PC-3 (cell line): Measurements from ENCODE around the gene DNAH10. TPM values are rescaled to one million over a fixed set of nuclear protein-coding genes. Genes with fewer than 3 reads are reported as not detected.

Experiments used
- ATAC-seq: fragments of 200-7000 bp; cut with Tn5 transposase; 2 replicates; pipeline ENCODE4 v1.9.1; 2020; ENCODE audit warnings: mild to moderate bottlenecking, moderate library complexity
- BruUV-seq: library from RNA; stranded (reverse); fragments of 400-500 nt; replicated peaks from 2 replicates; lab custom pipeline; 2021; lab: Mats Ljungman, UMichigan
- CTCF ChIA-PET: fragments of 300-600 bp; sonication (Branson Sonifier 250); formaldehyde crosslinking; loops from one replicate; lab custom pipeline; 2022; ENCODE audit warnings: antibody characterized with exemption; lab: Charles Lee
- POLR2A ChIA-PET: fragments of 300-600 bp; sonication (Branson Sonifier 250); formaldehyde crosslinking; loops from one replicate; lab custom pipeline; 2022; ENCODE audit warnings: antibody characterized with exemption; ENCODE audit not compliant: unreplicated experiment; lab: Charles Lee
- DNase-seq: peaks from one replicate; pipeline ENCODE4 v3.0.0-alpha.2; 2015
- H2AFZ ChIP-seq: fragments of 300-600 bp; sonication (generic); 2 replicates; pipeline ENCODE4 v1.6.0; 2016; ENCODE audit warnings: antibody characterized with exemption, low read length
- H3F3A ChIP-seq: fragments of 300-600 bp; sonication (generic); one replicate; pipeline ENCODE4 v1.6.0; 2017; ENCODE audit warnings: antibody characterized with exemption, low read length, control low read depth, mild to moderate bottlenecking; ENCODE audit not compliant: unreplicated experiment
- H3K27ac ChIP-seq: fragments of 300-600 bp; sonication (generic); 2 replicates; pipeline ENCODE4 v1.5.1; 2016; ENCODE audit warnings: mild to moderate bottlenecking, low read length
- H3K27me3 ChIP-seq: fragments of 300-600 bp; sonication (generic); 2 replicates; pipeline ENCODE4 v1.6.1; 2016; ENCODE audit warnings: low read length, mixed read lengths
- H3K36me3 ChIP-seq: fragments of 300-600 bp; sonication (generic); 2 replicates; pipeline ENCODE4 v1.6.1; 2016; ENCODE audit warnings: low read depth, mixed run types, low read length, mixed read lengths
- H3K4me1 ChIP-seq: fragments of 300-600 bp; sonication (generic); 2 replicates; pipeline ENCODE4 v1.5.1; 2016; ENCODE audit warnings: low read length; ENCODE audit not compliant: insufficient read depth
- H3K4me2 ChIP-seq: fragments of 300-600 bp; sonication (generic); 2 replicates; pipeline ENCODE4 v1.6.0; 2016; ENCODE audit warnings: low read length
- H3K4me3 ChIP-seq: fragments of 300-600 bp; sonication (generic); 2 replicates; pipeline ENCODE4 v1.5.1; 2016; ENCODE audit warnings: mild to moderate bottlenecking, low read length, mixed read lengths
- H3K79me2 ChIP-seq: fragments of 300-600 bp; sonication (generic); 2 replicates; pipeline ENCODE4 v1.6.1; 2017; ENCODE audit warnings: low read length, mixed read lengths
- H3K9ac ChIP-seq: fragments of 300-600 bp; sonication (generic); 2 replicates; pipeline ENCODE4 v1.6.0; 2016; ENCODE audit warnings: mild to moderate bottlenecking, low read length
- H3K9me2 ChIP-seq: fragments of 300-600 bp; sonication (generic); replicated peaks from 2 replicates; pipeline ENCODE4 v1.6.1; 2016; ENCODE audit warnings: mixed run types, low read length, mixed read lengths
- H3K9me3 ChIP-seq: fragments of 300-600 bp; sonication (generic); 2 replicates; pipeline ENCODE4 v1.6.1; 2016; ENCODE audit warnings: low read length, mixed read lengths
- H4K20me1 ChIP-seq: fragments of 300-600 bp; sonication (generic); 2 replicates; pipeline ENCODE4 v1.6.1; 2016; ENCODE audit warnings: low read length, mixed read lengths
- EZH2 ChIP-seq: fragments of 300-600 bp; sonication (generic); IDR thresholded peaks from one replicate; pipeline ENCODE4 v1.6.1; 2017; ENCODE audit warnings: antibody characterized with exemption, mild to moderate bottlenecking, low read length; ENCODE audit not compliant: unreplicated experiment
- EZH2phosphoT487 ChIP-seq: fragments of 300-600 bp; sonication (generic); IDR thresholded peaks from 2 replicates; pipeline ENCODE4 v1.6.1; 2018; ENCODE audit warnings: mild to moderate bottlenecking, antibody characterized with exemption, low read length, borderline replicate concordance
- intact Hi-C: fragments of 100-400 bp; cut with micrococcal nuclease; formaldehyde crosslinking; loops from 2 replicates; pipeline ENCODE4 v1.9.0; 2023
- total RNA-seq: library from RNA; depleted of rRNA; stranded (reverse); fragments of >200 nt; gene quantifications from 2 replicates; pipeline ENCODE4 v1.2.3, GENCODE V29; 2014
- TF ChIP-seq, protein P1 (sequence below): fragments of 300-600 bp; sonication (generic); conservative IDR thresholded peaks from 2 replicates; pipeline ENCODE4 v1.5.1; 2017; ENCODE audit warnings: antibody characterized with exemption, low read depth, mild to moderate bottlenecking, low read length

DNAH10 gene
- total RNA-seq, 1 experiment from 2014 or later: 0.15 TPM

GRCh38 chr12:123906711-123907420 lies 144.8 kb downstream of the DNAH10 start:
- DNase-seq (no peak), ATAC-seq (no peak)
- Histone ChIP-seq H2AFZ (no peak overlapping the region), H3K9ac (no peak overlapping the region), H3K27me3 (no peaks in the 10 kb centered on the region), H3K36me3 (no peaks in the 10 kb centered on the region), H3K9me2 (no peaks in the 10 kb centered on the region), H3K27ac (no peak overlapping the region), H3K79me2 (no peaks in the 10 kb centered on the region), H3K4me1 (peaks cover 4% of the 10 kb centered on the region), H4K20me1 (no peaks in the 10 kb centered on the region), H3K4me3 (no peak overlapping the region), H3K9me3 (no peaks in the 10 kb centered on the region), H3F3A (no peaks in the 10 kb centered on the region), H3K4me2 (no peak overlapping the region)
- CTCF ChIA-PET: interaction anchor here (0.6 kb wide), 1 partner anchor 79 kb away, joined by 3 read pairs; no protein-coding TSS in a partner anchor
- TF ChIP-seq EZH2 (no peak), EZH2phosphoT487 (no peak)
- TF ChIP-seq, protein P1, sequence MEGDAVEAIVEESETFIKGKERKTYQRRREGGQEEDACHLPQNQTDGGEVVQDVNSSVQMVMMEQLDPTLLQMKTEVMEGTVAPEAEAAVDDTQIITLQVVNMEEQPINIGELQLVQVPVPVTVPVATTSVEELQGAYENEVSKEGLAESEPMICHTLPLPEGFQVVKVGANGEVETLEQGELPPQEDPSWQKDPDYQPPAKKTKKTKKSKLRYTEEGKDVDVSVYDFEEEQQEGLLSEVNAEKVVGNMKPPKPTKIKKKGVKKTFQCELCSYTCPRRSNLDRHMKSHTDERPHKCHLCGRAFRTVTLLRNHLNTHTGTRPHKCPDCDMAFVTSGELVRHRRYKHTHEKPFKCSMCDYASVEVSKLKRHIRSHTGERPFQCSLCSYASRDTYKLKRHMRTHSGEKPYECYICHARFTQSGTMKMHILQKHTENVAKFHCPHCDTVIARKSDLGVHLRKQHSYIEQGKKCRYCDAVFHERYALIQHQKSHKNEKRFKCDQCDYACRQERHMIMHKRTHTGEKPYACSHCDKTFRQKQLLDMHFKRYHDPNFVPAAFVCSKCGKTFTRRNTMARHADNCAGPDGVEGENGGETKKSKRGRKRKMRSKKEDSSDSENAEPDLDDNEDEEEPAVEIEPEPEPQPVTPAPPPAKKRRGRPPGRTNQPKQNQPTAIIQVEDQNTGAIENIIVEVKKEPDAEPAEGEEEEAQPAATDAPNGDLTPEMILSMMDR: no peak
- intact Hi-C loops: loop anchor here (5.0 kb wide), 2 partner anchors 105 to 125 kb away; no protein-coding TSS in a partner anchor
- no TSS peak for BruUV-seq
- POLR2A ChIA-PET: no interaction called here

DNA sequence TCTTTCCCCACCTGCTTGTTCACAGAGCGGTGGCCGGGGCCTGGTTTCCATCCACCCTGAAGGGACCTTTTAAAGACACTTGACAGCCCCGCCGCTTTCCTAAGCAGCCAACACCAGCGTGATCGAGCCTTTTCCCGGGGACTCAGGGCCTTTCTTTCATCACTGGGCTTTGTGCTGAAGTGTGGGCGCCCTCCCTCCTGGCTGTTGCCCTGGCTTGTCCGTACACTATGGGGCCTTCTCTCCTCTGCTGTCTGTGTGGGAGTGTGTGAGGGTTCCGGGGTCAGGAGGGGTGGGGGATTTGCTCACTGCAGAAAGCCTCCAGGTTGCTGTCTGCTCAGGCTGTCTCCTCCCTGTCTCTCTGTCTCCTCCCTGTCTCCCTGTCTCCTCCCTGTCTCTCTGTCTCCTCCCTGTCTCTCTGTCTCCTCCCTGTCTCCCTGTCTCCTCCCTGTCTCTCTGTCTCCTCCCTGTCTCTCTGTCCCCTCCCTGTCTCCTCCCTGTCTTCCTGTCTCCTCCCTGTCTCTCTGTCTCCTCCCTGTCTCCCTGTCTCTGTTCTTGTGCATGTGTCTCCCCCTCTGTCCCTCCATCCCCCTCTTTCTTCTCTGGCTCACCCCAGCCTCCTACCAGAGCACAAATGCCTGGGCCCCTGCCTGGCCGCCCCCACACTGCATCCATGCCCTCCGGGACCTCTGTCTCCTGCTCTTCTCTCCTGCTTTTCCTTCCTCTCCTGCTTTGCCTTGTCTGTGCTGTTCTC lies 145.8 kb downstream of the DNAH10 start:
- no peak overlapping the region for H3K4me3 ChIP-seq
- no peak overlapping the region for H3K4me2 ChIP-seq
- ATAC-seq: no peak

More for the DNA sequence above, 145.8 kb downstream of the DNAH10 start:
- Histone ChIP-seq H3K9me3 (no peaks in the 10 kb centered on the region), H3K9me2 (no peaks in the 10 kb centered on the region), H4K20me1 (no peaks in the 10 kb centered on the region), H3K79me2 (no peaks in the 10 kb centered on the region), H3K27ac (no peak overlapping the region), H3K27me3 (no peaks in the 10 kb centered on the region), H3K9ac (no peak overlapping the region), H2AFZ (no peak overlapping the region), H3K36me3 (no peaks in the 10 kb centered on the region), H3K4me1 (peaks cover 4% of the 10 kb centered on the region), H3F3A (no peaks in the 10 kb centered on the region)
- CTCF ChIA-PET: no interaction called here
- no peak for DNase-seq
- no TSS peak for BruUV-seq
- intact Hi-C loops: loop anchor here (5.0 kb wide), 2 partner anchors 106 to 124 kb away; no protein-coding TSS in a partner anchor
- TF ChIP-seq EZH2: no peak
- TF ChIP-seq, protein P1: no peak
- no peak for TF ChIP-seq EZH2phosphoT487
- POLR2A ChIA-PET: no interaction called here
